Head of caudate nucleus (tissue), 42 donors: Measurements from ENCODE around the gene C22orf39.
A peak's percentile ranks its signal among the peaks of the same experiment; 100 is the strongest.

ENCODE experiments used
- DNase-seq, 42 donors: peaks; one replicate each; pipeline versions ENCODE4 v3.0.0 to v3.0.0-alpha.2; 2020 to 2021; ENCODE audit warnings: mixed read lengths in 7 of 42
- intact Hi-C: fragments of 100-400 bp; cut with DNase I; formaldehyde crosslinking; loops from one replicate; pipeline ENCODE4 v1.15.0; 2022

The C22orf39 gene

GRCh38 chr22:19410941-19411689 is 36.4 kb downstream of the C22orf39 start:
- intact Hi-C loops, result no loop called here
- peak in 4 of 42 donors; percentile 15 to 37 (median 20) for DNase-seq

DNA sequence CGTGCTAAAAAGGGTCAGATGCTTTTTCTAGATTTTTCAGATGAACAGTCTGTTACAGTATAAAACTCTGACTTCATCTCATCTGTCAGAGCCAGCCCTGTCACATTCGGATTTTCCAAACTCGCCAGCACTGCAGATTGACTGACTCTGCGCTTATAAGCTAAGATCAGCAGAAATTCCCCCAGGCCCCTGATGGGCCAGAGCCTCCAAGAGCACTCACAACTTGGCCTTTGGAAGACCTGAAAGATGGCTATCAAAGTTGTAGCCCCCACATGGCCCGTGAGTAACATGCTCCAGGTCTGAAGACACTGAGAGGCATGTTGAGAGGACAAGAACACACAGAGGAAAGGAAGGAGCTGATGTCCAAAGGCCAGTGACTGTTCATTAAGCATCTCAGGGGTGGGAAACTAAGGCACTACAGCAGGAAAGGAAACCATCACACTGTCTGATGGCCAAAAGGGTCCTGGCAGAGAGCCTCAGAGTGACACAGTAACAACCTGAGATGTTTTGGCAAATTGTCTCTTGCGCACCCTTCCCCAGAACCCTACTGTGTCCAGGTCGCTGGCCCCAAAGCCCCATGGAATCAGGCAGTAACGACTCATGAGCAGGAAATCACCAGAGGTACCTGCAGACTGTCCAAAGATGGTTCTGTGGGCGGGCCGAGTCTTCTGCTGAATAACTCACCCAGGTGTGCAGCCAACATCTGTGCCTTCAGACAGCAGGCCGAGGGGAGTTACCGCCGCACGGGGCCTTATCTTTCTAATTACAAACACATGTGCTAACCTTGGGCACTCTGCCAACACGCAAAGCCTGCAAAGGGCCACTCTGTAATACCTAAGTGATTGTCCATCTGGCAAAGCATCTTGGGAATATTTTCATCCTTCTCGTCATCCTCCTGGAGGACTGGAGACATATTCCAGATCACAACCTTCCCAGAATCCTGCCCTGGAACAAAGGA is 39.6 kb downstream of the C22orf39 start:
- DNase-seq, result peak in 1 of 42 donors; percentile 30
- intact Hi-C loops, result no loop called here

DNA sequence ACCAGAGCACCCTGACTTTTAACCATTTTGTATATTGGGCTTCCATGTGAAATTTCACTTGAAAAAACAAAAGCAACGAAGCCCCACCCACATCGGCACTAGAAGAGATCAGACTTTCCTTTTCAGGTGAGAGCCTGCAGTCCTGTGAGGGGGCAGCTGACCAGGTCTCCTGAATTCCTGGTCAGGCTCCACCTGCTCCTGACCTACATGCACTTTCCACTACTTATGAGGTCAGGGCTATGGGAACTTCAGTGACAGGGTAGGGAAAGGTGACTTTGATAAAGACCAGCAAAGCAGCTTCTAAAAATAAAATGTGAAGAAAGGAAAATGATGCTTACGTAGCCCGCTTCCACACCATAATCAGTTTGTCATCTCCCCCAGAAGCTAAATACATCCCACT is 40.7 kb downstream of the C22orf39 start:
- DNase-seq, result no peak
- intact Hi-C loops, result no loop called here

GRCh38 chr22:19406281-19406811 is 41.2 kb downstream of the C22orf39 start:
- DNase-seq, result no peak
- intact Hi-C loops, result no loop called here

DNA sequence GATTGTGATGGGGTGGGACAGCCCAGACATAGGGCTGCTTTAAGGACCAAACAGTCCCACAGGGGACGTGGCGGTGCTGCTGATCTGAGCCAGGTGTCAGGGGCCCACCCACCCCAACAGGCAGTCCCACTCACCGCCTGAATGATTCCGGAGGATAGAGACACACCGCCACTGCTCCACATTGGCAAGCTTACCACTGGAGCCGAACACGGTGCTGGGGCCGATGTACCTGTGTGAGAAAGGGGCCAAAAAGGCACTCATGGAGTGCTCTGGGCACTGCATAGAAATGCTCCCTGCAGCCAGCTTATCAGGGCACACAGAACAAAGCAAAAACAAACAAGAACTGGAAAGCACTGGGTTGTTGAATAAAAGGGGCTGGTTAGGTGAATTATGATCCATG is 41.9 kb downstream of the C22orf39 start:
- DNase-seq, result no peak
- intact Hi-C loops, result no loop called here

GRCh38 chr22:19405133-19405532 is 42.4 kb downstream of the C22orf39 start:
- DNase-seq, result no peak
- intact Hi-C loops, result no loop called here

GRCh38 chr22:19404676-19405075 is 42.8 kb downstream of the C22orf39 start:
- DNase-seq, result no peak
- intact Hi-C loops, result no loop called here

- intact Hi-C loops, result no loop called here
- no peak for DNase-seq
Measured at GRCh38 chr22:19402642-19403191, 44.8 kb downstream of the C22orf39 start.

DNA sequence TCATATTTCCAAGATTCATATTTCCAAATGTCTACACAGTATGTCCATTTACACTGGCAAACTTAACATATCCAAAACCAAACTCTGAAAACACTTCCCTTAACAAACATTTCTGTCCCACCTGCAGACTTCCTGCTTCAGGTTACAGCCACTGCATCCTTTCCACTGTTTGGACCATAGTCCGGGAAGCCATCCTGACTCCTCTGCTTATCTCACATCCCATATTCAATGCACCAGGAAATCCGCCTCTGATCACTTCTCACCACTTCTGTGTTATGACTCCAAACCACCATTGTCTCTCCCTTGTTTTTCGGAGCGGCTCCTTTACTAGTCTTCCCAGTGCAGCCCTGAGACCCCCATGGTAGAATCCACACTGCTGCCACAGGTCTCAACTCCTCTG is 46.0 kb downstream of the C22orf39 start:
- intact Hi-C loops, result no loop called here

DNA sequence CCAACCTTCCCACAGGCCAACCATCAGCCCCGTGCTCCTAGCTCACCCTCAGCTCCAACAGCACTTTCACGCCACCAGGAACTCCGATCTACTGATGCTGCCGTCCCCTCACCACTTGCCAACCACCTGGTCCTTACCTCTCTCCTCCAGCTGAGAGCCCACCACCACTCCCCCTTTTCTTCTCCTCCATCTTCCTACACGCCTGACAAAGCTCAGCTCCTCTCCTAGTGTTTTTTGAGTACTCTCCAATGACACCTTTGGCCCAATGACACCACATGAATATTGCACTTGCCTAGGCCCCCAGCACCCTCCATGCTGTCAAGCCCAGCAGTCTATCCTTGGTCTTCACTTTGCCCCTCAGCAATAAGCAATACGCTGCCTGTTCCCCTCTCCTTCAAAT is 46.6 kb downstream of the C22orf39 start:
- intact Hi-C loops, result no loop called here
- no peak for DNase-seq

More for the DNA sequence above, 46.0 kb downstream of the C22orf39 start:
- DNase-seq, result no peak

GRCh38 chr22:19398652-19399051 is 48.9 kb downstream of the C22orf39 start:
- intact Hi-C loops, result no loop called here
- DNase-seq, result no peak

- DNase-seq, result no peak
- intact Hi-C loops, result no loop called here
Measured at GRCh38 chr22:19398206-19398605, 49.3 kb downstream of the C22orf39 start.

GRCh38 chr22:19397734-19398104 is 49.8 kb downstream of the C22orf39 start:
- intact Hi-C loops, result no loop called here
- no peak for DNase-seq

DNA sequence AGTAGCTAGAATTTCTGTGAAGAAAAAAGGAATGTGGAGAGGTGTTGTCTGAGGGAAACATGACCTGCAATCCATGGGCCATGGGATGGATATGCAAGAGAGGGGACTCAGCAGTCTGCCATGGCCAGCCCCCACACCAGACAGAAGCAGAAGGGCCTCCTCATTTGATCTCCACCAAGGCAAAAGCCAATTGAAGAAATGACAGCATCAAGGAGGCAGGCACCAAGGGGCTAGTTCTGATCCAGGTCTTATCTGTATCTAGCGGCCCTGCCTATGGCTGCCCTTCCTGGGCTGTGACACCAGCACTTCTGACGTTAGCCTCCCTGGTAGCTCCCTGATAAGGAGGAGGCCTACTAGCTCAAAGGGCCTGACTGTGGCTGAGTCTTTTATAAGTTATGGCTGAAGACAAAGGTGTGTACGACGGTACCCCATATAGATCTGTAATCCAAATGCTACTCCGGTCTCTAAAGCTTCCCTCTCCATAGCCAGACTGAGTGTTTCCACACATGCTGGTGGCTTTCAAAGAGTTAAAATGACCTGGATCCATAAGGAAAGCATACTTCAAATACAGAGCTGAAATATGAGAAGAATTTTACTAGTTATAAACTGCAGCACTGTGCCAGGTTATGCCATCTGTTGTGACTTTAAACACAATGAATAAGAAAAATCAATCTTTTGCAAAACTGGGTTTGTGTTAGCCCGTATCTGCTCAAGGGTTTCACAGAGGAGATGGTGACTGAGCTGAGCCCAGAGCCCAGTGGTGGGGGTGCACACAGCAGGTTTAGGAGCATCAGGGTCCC is 50.4 kb downstream of the C22orf39 start:
- DNase-seq, result no peak
- intact Hi-C loops, result no loop called here

DNA sequence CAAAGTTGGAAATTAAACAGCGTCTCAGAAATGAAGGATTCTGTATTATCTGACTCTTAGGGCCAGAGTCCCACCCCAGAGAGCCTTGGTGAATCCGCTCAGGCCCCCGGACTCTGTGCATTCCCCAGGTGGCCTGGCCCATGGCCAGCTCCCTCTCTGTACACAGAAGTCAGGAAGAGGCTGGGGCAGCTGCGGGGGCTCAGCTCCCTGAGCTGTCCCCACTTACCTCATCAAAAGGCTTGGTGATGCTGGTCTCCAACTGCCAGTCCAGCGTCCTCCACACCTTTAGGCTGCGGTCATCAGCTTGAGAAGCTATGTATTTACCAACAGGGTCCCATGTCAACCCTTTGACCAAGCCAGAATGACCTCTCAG is 51.0 kb downstream of the C22orf39 start:
- intact Hi-C loops, result no loop called here
- peak in 1 of 42 donors; percentile 35 for DNase-seq

GRCh38 chr22:19395276-19395675 is 52.2 kb downstream of the C22orf39 start:
- intact Hi-C loops, result no loop called here

GRCh38 chr22:19394274-19395050 is 53.0 kb downstream of the C22orf39 start:
- peak in 1 of 42 donors; percentile 25 for DNase-seq
- intact Hi-C loops, result no loop called here

More at GRCh38 chr22:19395276-19395675, 52.2 kb downstream of the C22orf39 start:
- no peak for DNase-seq

- intact Hi-C loops, result no loop called here
- DNase-seq, result peak in 1 of 42 donors; percentile 33
Measured at GRCh38 chr22:19393704-19394103, 53.8 kb downstream of the C22orf39 start.
